ENCODE results near the gene FUT1.

Gene FUT1

GRCh38 chr19:48750351-48750750 lies 2.1 kb downstream of the FUT1 start:
- Histone ChIP-seq H3F3A (ENCODE audit: insufficient read depth, low read length) (no peaks in the 10 kb centered on the region), H2AFZ (ENCODE audit: low read length) (no peak overlapping the region), H3K9me3 (replicated peaks; ENCODE audit: insufficient read depth, low read length) (no peaks in the 10 kb centered on the region), H3K79me2 (ENCODE audit: low read length) (no peaks in the 10 kb centered on the region), H3K4me2 (ENCODE audit: low read depth, low read length) (no peak overlapping the region), H3K4me3 (ENCODE audit: low read length) (no peak overlapping the region), H3K27me3 (replicated peaks; ENCODE audit: insufficient read depth, low read length) (peaks cover 82% of the 10 kb centered on the region), H3K36me3 (replicated peaks; ENCODE audit: insufficient read depth, low read length) (no peaks in the 10 kb centered on the region), H4K20me1 (ENCODE audit: insufficient read depth, low read length) (no peaks in the 10 kb centered on the region), H3K9me2 (replicated peaks; ENCODE audit: insufficient read depth, low read length) (no peaks in the 10 kb centered on the region), H3K27ac (ENCODE audit: low read length) (no peak overlapping the region), H3K4me1 (ENCODE audit: low read length) (0 out of 2 replicates have a peak, but pooled peaks cover 4% of the 10 kb centered on the region), H3K9ac (ENCODE audit: low read length) (no peak overlapping the region)
- no peak for DNase-seq
- TF ChIP-seq EZH2phosphoT487 (IDR thresholded peaks at IDR 0.05; ENCODE audit: low read length) (no peak), CTCF (IDR thresholded peaks at IDR 0.05; ENCODE audit: low read length) (no peak), EZH2 (optimal IDR thresholded peaks at IDR 0.05; ENCODE audit: low read depth, low read length) (no peak)

GRCh38 chr19:48749571-48750198 lies 2.8 kb downstream of the FUT1 start:
- no peaks in the 10 kb centered on the region for H3K79me2 ChIP-seq (ENCODE audit: low read length)
- H3K4me1 ChIP-seq (ENCODE audit: low read length) = 0 out of 2 replicates have a peak, but pooled peaks cover 4% of the 10 kb centered on the region
- no peak overlapping the region for H3K27ac ChIP-seq (ENCODE audit: low read length)
- no peak overlapping the region for H3K9ac ChIP-seq (ENCODE audit: low read length)
- H3F3A ChIP-seq (ENCODE audit: insufficient read depth, low read length) = no peaks in the 10 kb centered on the region
- H3K9me2 ChIP-seq (replicated peaks; ENCODE audit: insufficient read depth, low read length) = no peaks in the 10 kb centered on the region
- DNase-seq = no peak
- no peak overlapping the region for H2AFZ ChIP-seq (ENCODE audit: low read length)
- TF ChIP-seq EZH2 (optimal IDR thresholded peaks at IDR 0.05; ENCODE audit: low read depth, low read length) (no peak), EZH2phosphoT487 (IDR thresholded peaks at IDR 0.05; ENCODE audit: low read length) (no peak), CTCF (IDR thresholded peaks at IDR 0.05; ENCODE audit: low read length) (no peak)
- no peak overlapping the region for H3K4me3 ChIP-seq (ENCODE audit: low read length)
- no peaks in the 10 kb centered on the region for H3K9me3 ChIP-seq (replicated peaks; ENCODE audit: insufficient read depth, low read length)
- H4K20me1 ChIP-seq (ENCODE audit: insufficient read depth, low read length) = no peaks in the 10 kb centered on the region
- peaks cover 82% of the 10 kb centered on the region for H3K27me3 ChIP-seq (replicated peaks; ENCODE audit: insufficient read depth, low read length)
- H3K4me2 ChIP-seq (ENCODE audit: low read depth, low read length) = no peak overlapping the region
- H3K36me3 ChIP-seq (replicated peaks; ENCODE audit: insufficient read depth, low read length) = no peaks in the 10 kb centered on the region

- TF ChIP-seq EZH2phosphoT487 (IDR thresholded peaks at IDR 0.05; ENCODE audit: low read length) (no peak), EZH2 (optimal IDR thresholded peaks at IDR 0.05; ENCODE audit: low read depth, low read length) (no peak), CTCF (IDR thresholded peaks at IDR 0.05; ENCODE audit: low read length) (no peak)
- DNase-seq = peak; percentile 23
- H3K9me2 ChIP-seq (replicated peaks; ENCODE audit: insufficient read depth, low read length) = no peaks in the 10 kb centered on the region
These were observed 5.5 kb downstream of the FUT1 start, which contains the start of gene IZUMO1 for GRCh38 chr19:48746738-48747575. IZUMO1 (minus strand) TSS chr19:48746909; CDS start chr19:48745859, 1,050 bp downstream.

More at GRCh38 chr19:48746738-48747575, 5.5 kb downstream of the FUT1 start, which contains the start of gene IZUMO1:
- H3K9me3 ChIP-seq (replicated peaks; ENCODE audit: insufficient read depth, low read length) = no peaks in the 10 kb centered on the region
- no peaks in the 10 kb centered on the region for H3K36me3 ChIP-seq (replicated peaks; ENCODE audit: insufficient read depth, low read length)
- H4K20me1 ChIP-seq (ENCODE audit: insufficient read depth, low read length) = no peaks in the 10 kb centered on the region
- H3K9ac ChIP-seq (ENCODE audit: low read length) = no peak within 1 kb of the TSS
- H3K4me3 ChIP-seq (ENCODE audit: low read length) = no peak within 1 kb of the TSS
- no peaks in the 10 kb centered on the region for H3F3A ChIP-seq (ENCODE audit: insufficient read depth, low read length)
- H3K4me1 ChIP-seq (ENCODE audit: low read length) = no peaks in the 10 kb centered on the region
- no peak within 1 kb of the TSS for H2AFZ ChIP-seq (ENCODE audit: low read length)
- no peak within 1 kb of the TSS for H3K27ac ChIP-seq (ENCODE audit: low read length)
- peak within 1 kb of the TSS; percentile 54; the same call in 1 of the 2 replicates for H3K4me2 ChIP-seq (ENCODE audit: low read depth, low read length)
- H3K79me2 ChIP-seq (ENCODE audit: low read length) = no peaks in the 10 kb centered on the region
- peaks cover 75% of the 10 kb centered on the region for H3K27me3 ChIP-seq (replicated peaks; ENCODE audit: insufficient read depth, low read length)
